SIG-M5 (cell line): ENCODE measurements around the gene MRGPRX3.
"Not testable (repeated sequence)": the region's sequence is repeated elsewhere in the genome, so short reads cannot be mapped to it uniquely, and the experiment has no call there.

ENCODE experiments used
- DNase-seq: peaks from one replicate; lab custom pipeline; 2025; lab: John Stamatoyannopoulos, UW

Gene MRGPRX3

GRCh38 chr11:18132341-18132740, at the start of gene MRGPRX3:
TSS of gene MRGPRX3 (plus strand) at chr11:18132571. CDS start at chr11:18137203, 4,632 bp downstream.
- DNase-seq = no peak

GRCh38 chr11:18088366-18088765, 44.0 kb upstream of the MRGPRX3 start:
- no peak for DNase-seq

- DNase-seq = no peak
These were observed 43.4 kb upstream of the MRGPRX3 start for GRCh38 chr11:18088966-18089365.

- no peak for DNase-seq
These were observed 40.6 kb upstream of the MRGPRX3 start for GRCh38 chr11:18091731-18092130.

- DNase-seq = no peak
These were observed 38.4 kb upstream of the MRGPRX3 start for GRCh38 chr11:18093959-18094358.

GRCh38 chr11:18100926-18101656, 31.3 kb upstream of the MRGPRX3 start:
- no peak for DNase-seq

GRCh38 chr11:18105086-18105801, 27.1 kb upstream of the MRGPRX3 start:
- no peak for DNase-seq

GRCh38 chr11:18105802-18106574, 26.4 kb upstream of the MRGPRX3 start, which contains the start of gene SAAL1:
TSS of gene SAAL1 (minus strand) at chr11:18106082. CDS start at chr11:18106041, 41 bp downstream.
- no peak for DNase-seq

- DNase-seq = no peak
These were observed 25.7 kb upstream of the MRGPRX3 start for GRCh38 chr11:18106688-18107087.

- DNase-seq = no peak
These were observed 24.1 kb upstream of the MRGPRX3 start for GRCh38 chr11:18108254-18108653.

GRCh38 chr11:18111005-18111404, 21.4 kb upstream of the MRGPRX3 start:
- no peak for DNase-seq

- DNase-seq = no peak
These were observed 16.8 kb upstream of the MRGPRX3 start for GRCh38 chr11:18115360-18116127.

GRCh38 chr11:18121331-18121828, 11.0 kb upstream of the MRGPRX3 start:
- DNase-seq = not testable (repeated sequence)

- not testable (repeated sequence) for DNase-seq
These were observed 1.3 kb upstream of the MRGPRX3 start for GRCh38 chr11:18131115-18131514.

GRCh38 chr11:18135308-18135707, 2.9 kb downstream of the MRGPRX3 start:
- DNase-seq = no peak

- no peak for DNase-seq
These were observed 4.9 kb downstream of the MRGPRX3 start for GRCh38 chr11:18137186-18137800.

- no peak for DNase-seq
These were observed 7.8 kb downstream of the MRGPRX3 start for GRCh38 chr11:18140145-18140544.

GRCh38 chr11:18144243-18144642, 11.9 kb downstream of the MRGPRX3 start:
- DNase-seq = no peak

GRCh38 chr11:18145025-18145424, 12.7 kb downstream of the MRGPRX3 start:
- DNase-seq = no peak

GRCh38 chr11:18145837-18146236, 13.5 kb downstream of the MRGPRX3 start:
- DNase-seq = no peak

GRCh38 chr11:18151581-18151980, 19.2 kb downstream of the MRGPRX3 start:
- no peak for DNase-seq
